Fibroblast of villous mesenchyme (primary cell): ENCODE measurements around the gene NF1. TPM values are rescaled to one million over a fixed set of nuclear protein-coding genes. Genes with fewer than 3 reads are reported as not detected.

Experiments
- DNase-seq: peaks from one replicate; pipeline ENCODE4 v3.0.0-alpha.2; 2010; ENCODE audit warnings: low read depth
- H3K4me3 ChIP-seq: 2 replicates; pipeline ENCODE4 v1.5.1; 2011; ENCODE audit warnings: low read depth, mild to moderate bottlenecking, low read length
- total RNA-seq: library from RNA; depleted of rRNA; stranded (reverse); fragments of >200 nt; gene quantifications from 2 replicates; pipeline ENCODE4 v1.2.3, GENCODE V29; 2012
- TF ChIP-seq, protein P1 (sequence below): IDR thresholded peaks from 2 replicates; pipeline ENCODE4 v1.5.1; 2012; ENCODE audit warnings: low read depth, mild to moderate bottlenecking, low read length; ENCODE audit not compliant: insufficient read depth

The NF1 gene
- total RNA-seq, 1 donor = 82.5 TPM

DNA sequence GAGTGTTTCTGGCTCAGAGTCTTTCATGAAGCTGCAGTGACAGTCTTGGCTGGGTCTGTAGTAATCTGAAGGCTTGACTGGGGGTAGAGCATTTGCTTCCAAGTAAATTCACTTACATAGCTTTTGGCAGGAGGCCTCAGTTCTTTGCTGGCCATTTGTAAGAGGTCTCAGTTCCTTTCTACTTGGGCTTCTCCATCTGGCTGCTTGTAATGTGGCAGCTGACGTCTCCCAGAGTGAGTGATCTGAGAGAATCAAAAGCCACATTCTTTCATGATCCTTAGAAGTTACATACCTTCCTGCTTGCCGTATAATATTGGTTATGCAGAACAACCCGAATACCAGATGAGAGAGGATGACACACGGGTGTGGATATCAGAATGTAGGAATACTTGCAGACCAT, 39.8 kb downstream of the NF1 start:
- TF ChIP-seq, protein P1, sequence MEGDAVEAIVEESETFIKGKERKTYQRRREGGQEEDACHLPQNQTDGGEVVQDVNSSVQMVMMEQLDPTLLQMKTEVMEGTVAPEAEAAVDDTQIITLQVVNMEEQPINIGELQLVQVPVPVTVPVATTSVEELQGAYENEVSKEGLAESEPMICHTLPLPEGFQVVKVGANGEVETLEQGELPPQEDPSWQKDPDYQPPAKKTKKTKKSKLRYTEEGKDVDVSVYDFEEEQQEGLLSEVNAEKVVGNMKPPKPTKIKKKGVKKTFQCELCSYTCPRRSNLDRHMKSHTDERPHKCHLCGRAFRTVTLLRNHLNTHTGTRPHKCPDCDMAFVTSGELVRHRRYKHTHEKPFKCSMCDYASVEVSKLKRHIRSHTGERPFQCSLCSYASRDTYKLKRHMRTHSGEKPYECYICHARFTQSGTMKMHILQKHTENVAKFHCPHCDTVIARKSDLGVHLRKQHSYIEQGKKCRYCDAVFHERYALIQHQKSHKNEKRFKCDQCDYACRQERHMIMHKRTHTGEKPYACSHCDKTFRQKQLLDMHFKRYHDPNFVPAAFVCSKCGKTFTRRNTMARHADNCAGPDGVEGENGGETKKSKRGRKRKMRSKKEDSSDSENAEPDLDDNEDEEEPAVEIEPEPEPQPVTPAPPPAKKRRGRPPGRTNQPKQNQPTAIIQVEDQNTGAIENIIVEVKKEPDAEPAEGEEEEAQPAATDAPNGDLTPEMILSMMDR = no peak
- no peak for DNase-seq
- no peak overlapping the region for H3K4me3 ChIP-seq

DNA sequence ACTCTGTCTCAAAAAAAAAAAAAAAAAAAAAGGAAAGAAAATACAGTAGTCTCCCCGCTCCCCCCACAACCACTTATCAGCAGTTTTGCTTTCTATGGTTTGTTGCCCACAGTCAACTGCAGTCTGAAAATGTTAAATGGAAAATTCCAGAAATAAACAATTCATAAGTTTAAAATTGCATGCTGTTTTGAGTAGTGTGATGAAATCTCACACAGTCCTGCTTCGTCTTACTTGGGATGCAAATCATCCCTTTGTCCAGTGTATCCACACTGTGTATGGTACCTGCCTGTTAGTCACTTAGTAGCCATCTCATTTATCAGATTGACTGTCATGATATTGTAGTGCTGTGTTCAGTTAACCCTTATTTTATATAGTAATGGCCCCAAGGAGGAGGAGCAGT, 41.5 kb downstream of the NF1 start:
- DNase-seq = peak; percentile 68
- H3K4me3 ChIP-seq = no peak overlapping the region
- TF ChIP-seq, protein P1 = no peak

GRCh38 chr17:31140111-31140510, 45.3 kb downstream of the NF1 start:
- H3K4me3 ChIP-seq = no peak overlapping the region
- no peak for DNase-seq
- TF ChIP-seq, protein P1 = no peak

GRCh38 chr17:31144428-31144827, 49.7 kb downstream of the NF1 start:
- no peak for DNase-seq
- TF ChIP-seq, protein P1 = no peak

GRCh38 chr17:31144836-31145235, 50.1 kb downstream of the NF1 start:
- H3K4me3 ChIP-seq = no peak overlapping the region
- DNase-seq = no peak
- TF ChIP-seq, protein P1 = no peak

More at GRCh38 chr17:31144428-31144827, 49.7 kb downstream of the NF1 start:
- no peak overlapping the region for H3K4me3 ChIP-seq

DNA sequence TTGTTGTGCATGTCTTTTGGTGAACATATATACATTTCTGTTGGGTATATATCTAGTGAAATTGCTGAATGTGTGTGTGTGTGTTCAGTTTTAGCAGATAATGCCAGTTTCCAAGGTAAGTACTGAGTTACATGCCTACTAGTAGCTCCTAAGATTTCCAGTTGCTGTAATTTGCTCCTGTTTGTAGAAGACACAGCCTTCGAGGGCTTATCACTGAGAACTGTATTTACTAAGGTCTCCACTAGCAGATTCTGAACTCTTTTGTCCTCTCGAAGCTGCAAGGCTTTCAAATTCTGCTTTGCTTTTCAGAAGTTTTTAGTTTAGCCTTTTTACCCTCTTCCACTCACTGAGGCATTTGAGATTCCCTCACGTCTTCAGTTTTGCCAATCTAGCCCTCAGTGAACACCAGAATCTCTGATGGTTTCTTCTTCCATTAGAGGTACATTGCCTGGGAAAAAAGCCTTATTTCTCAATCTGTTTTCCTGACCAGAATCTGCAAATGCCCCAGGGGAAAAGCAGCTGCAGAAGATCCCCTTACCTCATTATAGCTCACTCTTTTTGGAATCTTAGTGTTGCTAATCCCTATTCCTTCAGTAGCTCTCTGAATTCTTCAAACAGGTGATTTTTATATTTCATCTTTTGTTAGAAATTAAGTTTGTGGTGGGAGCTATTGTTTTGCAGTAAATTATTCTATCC, 52.9 kb downstream of the NF1 start:
- TF ChIP-seq, protein P1 = no peak
- DNase-seq = peak; percentile 46
- H3K4me3 ChIP-seq = no peak overlapping the region

- DNase-seq = no peak
- TF ChIP-seq, protein P1 = no peak
- H3K4me3 ChIP-seq = no peak overlapping the region
These were observed 53.4 kb downstream of the NF1 start for GRCh38 chr17:31148205-31148604.
